Measurements from ENCODE around the gene APC2.

DNA sequence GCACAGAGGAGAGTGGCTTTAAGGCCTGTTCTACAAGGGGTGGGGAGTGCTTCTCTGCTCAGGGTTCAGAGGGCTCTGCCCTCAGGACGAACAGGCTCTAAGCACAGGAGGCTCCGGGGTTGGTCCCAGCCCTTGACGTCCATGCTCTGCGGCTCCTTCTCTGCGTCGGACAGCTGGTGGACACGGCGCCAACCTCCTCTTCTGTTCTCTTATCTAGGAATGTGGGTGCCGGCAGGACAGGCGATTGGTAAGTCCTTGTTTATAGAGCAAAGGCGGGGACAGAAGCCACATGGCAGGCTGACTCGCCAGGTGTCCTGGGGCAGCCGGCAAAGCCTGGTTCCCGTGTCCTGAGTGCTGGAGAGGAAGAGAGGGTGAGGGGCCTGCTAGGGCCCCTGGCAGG, 20.2 kb upstream of the APC2 start:
- TF ChIP-seq, protein P1, sequence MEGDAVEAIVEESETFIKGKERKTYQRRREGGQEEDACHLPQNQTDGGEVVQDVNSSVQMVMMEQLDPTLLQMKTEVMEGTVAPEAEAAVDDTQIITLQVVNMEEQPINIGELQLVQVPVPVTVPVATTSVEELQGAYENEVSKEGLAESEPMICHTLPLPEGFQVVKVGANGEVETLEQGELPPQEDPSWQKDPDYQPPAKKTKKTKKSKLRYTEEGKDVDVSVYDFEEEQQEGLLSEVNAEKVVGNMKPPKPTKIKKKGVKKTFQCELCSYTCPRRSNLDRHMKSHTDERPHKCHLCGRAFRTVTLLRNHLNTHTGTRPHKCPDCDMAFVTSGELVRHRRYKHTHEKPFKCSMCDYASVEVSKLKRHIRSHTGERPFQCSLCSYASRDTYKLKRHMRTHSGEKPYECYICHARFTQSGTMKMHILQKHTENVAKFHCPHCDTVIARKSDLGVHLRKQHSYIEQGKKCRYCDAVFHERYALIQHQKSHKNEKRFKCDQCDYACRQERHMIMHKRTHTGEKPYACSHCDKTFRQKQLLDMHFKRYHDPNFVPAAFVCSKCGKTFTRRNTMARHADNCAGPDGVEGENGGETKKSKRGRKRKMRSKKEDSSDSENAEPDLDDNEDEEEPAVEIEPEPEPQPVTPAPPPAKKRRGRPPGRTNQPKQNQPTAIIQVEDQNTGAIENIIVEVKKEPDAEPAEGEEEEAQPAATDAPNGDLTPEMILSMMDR (IDR thresholded peaks at IDR 0.05), result no peak
- TF ChIP-seq EZH2 (IDR thresholded peaks at IDR 0.05; ENCODE audit: borderline replicate concordance, insufficient read depth, low read depth, low read length, poor library complexity, severe bottlenecking), result no peak
